Fibroblast of skin of back (primary cell): ENCODE measurements around the gene LACC1.
A peak's percentile ranks its signal among the peaks of the same experiment; 100 is the strongest.

Experiments used
- DNase-seq: peaks from one replicate; pipeline ENCODE4 v3.0.0-alpha.2; 2013

LACC1 gene

GRCh38 chr13:43884222-43884621, 4.5 kb downstream of the LACC1 start:
- peak; percentile 65 for DNase-seq

DNA sequence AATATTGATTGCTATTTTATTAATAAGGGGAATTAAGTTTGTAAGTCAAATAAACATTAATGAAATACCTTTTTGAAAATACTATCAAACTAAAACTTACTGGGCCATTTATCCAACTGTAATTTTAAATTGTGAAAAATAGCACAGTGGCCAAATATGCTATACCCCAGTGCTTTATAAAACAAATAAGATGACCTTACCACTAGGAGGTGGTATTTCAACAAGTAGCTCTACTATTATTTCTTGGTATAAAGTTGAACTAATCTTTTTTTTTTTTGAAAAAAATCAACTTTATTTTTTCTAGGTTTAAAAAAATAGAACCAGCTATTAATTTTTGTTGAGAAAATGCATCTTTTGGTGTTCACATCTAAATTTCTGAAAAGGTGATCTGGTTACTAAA, 14.7 kb downstream of the LACC1 start:
- DNase-seq = no peak

GRCh38 chr13:43895940-43896339, 16.2 kb downstream of the LACC1 start:
- peak; percentile 31 for DNase-seq

- peak; percentile 69 for DNase-seq
These were observed 25.8 kb downstream of the LACC1 start for GRCh38 chr13:43905435-43906031.

DNA sequence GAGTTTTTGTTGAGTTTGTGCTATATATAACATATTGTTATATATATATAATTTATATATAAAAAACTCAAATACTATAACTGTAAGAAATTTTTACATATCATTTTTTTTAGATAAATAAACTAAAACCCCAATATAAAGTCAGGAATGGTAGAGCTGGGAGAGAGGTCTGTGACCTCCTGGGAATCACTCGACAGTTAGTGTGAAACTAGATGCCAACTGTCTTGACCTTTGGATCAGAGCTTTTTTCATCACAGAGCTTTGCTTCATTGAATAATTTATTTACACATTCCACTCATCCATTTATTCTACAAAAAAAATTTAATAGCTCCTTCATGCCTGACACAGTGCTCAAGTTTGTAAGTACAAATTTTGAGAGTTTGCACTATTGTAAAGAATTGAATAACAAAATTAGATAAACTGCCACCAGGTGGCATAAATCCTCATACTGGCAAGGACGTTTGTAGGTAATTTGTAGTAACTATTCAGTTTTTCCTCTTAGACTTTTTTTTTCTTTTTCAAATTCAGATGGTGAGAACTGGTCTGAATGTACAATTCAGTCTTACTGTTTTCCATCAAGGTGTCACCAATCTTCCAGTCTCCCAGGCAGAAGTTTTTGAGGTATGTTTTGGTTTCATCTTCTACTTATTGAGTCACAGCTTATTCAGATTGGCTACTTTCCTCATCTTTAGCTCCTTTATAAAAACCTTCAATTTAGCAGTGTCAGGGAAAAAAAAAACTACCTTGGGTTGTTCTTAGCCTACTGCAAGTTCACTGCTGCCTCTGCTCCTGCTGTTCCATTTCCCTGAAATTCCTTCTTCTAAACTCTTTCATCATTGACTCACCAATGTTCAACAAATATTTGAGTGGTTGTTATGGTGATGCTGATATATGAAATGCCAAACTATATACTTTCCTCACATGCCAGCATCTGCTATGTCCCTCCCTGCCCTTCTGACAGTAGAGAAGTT, 28.7 kb downstream of the LACC1 start:
- DNase-seq = peak; percentile 86

DNA sequence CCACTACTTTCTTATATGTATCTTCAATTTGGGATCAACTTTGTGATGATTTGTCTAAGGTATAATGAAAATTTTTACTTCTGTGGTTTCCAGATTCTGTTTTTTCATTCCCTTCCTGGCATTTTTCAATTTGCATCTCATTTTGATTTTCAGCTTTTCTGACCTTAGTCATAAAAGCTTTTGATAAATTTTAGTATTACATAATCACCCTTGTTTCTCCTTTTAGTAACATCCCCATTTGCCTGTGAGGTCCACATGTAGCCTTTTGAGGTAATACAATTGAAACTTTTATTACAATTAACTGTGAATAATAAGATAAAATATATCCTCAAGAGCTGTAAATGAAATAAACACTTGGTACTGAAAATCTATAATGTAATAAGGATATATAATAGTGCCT, 31.2 kb downstream of the LACC1 start:
- no peak for DNase-seq

- DNase-seq = no peak
These were observed 31.6 kb downstream of the LACC1 start for GRCh38 chr13:43911278-43911677.

GRCh38 chr13:43911871-43912270, 32.2 kb downstream of the LACC1 start:
- no peak for DNase-seq

DNA sequence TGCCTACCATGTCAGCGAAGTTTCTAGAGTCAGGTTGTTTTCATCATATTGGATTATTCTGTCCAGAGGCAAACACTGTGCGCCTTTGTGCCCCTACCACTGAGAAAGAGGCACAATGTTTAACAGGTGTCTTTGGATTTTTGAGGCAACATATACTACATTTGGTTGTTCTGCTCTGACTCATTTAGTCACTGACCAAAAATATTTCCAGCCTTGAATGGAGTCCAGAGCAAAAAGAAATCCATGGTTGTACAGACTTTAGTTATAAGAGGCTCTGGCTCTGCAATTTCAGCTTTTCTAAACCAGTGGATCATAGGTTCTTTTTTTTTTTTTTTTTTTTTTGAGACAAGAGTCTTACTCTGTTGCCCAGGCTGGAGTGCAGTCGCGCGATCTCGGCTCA, 35.7 kb downstream of the LACC1 start:
- peak; percentile 27 for DNase-seq

DNA sequence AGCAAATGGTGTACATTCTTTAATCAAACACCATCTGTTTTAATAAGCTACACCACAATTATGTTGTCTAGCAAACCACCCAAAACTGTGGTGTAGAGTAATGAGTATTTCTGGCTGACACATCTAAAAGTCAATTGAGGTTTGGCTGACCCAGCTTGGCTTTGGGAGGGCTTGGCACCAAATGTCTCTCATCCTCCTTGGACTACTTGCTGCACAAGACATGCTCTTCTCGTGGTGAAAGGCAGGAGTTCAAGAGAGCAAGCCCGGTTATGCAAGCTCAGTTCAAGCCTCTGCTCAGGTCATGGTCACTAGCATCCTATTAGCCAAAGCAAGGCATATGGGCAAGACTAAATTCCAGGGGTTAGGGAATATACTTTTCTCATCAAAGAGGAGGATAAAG, 37.1 kb downstream of the LACC1 start:
- DNase-seq = no peak

- no peak for DNase-seq
These were observed 38.9 kb downstream of the LACC1 start for GRCh38 chr13:43918636-43919035.

- DNase-seq = no peak
These were observed 41.4 kb downstream of the LACC1 start for GRCh38 chr13:43920965-43921674.

GRCh38 chr13:43924549-43925245, 45.0 kb downstream of the LACC1 start:
- DNase-seq = no peak

GRCh38 chr13:43929947-43930346, 50.2 kb downstream of the LACC1 start:
- no peak for DNase-seq

DNA sequence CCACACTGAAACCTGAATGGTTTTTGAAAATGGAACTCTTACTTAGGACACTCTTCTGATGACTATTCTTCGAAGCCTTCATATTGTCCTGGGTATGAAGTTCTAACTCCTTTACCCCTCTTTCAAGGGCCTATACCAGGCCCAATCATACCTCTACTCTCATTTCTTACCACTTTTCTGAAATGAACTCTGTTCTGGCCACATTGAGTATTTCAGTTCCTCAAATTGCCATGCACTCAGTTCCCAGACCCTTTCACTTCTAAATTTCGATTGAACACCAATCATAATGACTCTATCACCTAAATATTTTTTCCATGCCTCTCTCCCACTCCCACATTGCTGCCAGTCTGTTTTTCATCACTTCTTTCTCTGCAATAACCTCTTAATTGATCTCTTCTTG, 53.7 kb downstream of the LACC1 start:
- DNase-seq = no peak

DNA sequence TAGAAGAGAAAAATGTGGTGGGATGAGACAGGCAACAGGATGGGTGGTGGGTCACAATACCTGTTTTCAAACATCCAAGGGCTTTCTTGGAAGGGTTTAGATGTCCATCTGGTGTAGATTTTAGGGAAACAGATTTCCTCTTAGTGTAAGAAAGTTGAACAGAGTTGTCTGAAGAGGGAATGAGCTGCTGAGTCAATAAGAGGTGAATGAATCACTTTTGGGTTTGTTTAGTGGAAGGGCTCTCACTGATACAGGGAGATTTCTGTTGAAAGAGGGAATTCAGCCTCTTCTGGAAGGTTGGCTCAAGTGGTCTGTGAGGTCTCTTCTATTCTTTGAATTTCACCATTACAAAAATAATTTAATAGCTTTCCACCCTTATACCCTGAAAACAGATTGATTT, 54.6 kb downstream of the LACC1 start:
- peak; percentile 7 for DNase-seq

GRCh38 chr13:43935878-43936277, 56.2 kb downstream of the LACC1 start:
- peak; percentile 82 for DNase-seq

GRCh38 chr13:43936647-43937046, 56.9 kb downstream of the LACC1 start:
- DNase-seq = no peak

DNA sequence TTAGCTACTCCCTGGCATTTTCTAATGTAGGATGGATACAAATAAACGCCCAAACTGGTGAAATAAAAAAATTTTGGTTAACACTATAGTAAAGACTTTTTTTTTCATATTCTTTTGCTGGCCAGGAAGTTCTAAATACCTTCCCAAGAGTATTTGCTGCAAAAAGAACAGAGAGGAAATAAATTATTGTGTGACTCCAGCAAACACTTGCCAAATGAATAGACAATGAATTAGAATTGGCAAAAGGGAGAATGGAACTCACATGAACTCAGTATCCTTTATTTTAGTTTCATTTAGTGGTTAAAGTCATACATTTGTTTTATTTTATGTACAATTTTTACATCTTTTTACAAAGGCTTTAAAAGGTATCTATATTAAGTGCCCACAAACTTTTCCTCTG, 58.1 kb downstream of the LACC1 start:
- DNase-seq = no peak

- no peak for DNase-seq
These were observed 58.7 kb downstream of the LACC1 start for GRCh38 chr13:43938449-43938848.

- no peak for DNase-seq
These were observed 59.4 kb downstream of the LACC1 start for GRCh38 chr13:43939086-43939485.

DNA sequence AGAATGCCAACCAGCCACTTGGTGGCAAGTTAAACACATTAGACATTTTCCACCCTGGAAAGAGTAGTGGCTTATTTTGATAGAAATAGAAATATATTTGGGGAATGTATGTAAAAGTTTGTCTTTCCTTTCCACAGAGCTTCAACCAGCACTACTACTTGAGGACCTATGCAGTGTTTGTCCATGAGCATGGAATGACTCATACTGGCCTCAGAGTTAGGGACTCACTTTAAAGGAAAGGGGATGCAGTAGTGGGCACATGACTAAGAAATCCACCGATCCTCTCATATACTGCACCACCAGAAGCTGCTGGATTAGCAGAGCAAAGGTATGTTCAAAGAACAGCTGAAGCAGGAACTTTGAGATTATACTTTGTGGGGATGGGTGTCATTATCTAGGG, 62.6 kb downstream of the LACC1 start:
- DNase-seq = peak; percentile 65
